Left ventricle myocardium inferior (tissue), 1 donor: ENCODE data around the gene PITPNM3. TPM values are rescaled to one million over a fixed set of nuclear protein-coding genes. Genes with fewer than 3 reads are reported as not detected.

ENCODE experiments used
- DNase-seq: peaks from one replicate; pipeline ENCODE4 v3.0.0-alpha.2; 2020
- H3K27ac ChIP-seq: fragments of 200-600 bp; replicated peaks from 2 replicates; pipeline ENCODE4 v1.8.0; 2021
- H3K27me3 ChIP-seq: fragments of 200-600 bp; 2 replicates; pipeline ENCODE4 v1.8.0; 2021; ENCODE audit warnings: low read depth
- H3K36me3 ChIP-seq: fragments of 200-600 bp; 2 replicates; pipeline ENCODE4 v1.8.0; 2021
- H3K4me1 ChIP-seq: fragments of 200-600 bp; 2 replicates; pipeline ENCODE4 v1.8.0; 2021
- H3K4me3 ChIP-seq: fragments of 200-600 bp; 2 replicates; pipeline ENCODE4 v1.8.0; 2021; ENCODE audit warnings: mild to moderate bottlenecking, moderate library complexity
- H3K9me3 ChIP-seq: fragments of 200-600 bp; replicated peaks from 2 replicates; pipeline ENCODE4 v1.8.0; 2021
- intact Hi-C: fragments of 100-400 bp; cut with micrococcal nuclease; formaldehyde crosslinking; loops from one replicate; pipeline ENCODE4 v1.11.0; 2022
- total RNA-seq: library from RNA; stranded (reverse); fragmentation: NEBNext Ultra II Directional; extraction: Animal tissue kit (Norgen Biotek cat#: 25700); gene quantifications from one replicate; pipeline ENCODE4 v1.2.1, GENCODE V29; 2021
- TF ChIP-seq, protein P1 (sequence below): fragments of 200-600 bp; IDR thresholded peaks from 2 replicates; pipeline ENCODE4 v1.8.0; 2021; ENCODE audit warnings: antibody characterized with exemption, mild to moderate bottlenecking, borderline replicate concordance
- donor health status: DM: no; HTN: yes; CAD: no; lungs with severe emphysema.

Gene PITPNM3
- total RNA-seq, 1 donor from 2014 or later = 0.36 TPM

DNA sequence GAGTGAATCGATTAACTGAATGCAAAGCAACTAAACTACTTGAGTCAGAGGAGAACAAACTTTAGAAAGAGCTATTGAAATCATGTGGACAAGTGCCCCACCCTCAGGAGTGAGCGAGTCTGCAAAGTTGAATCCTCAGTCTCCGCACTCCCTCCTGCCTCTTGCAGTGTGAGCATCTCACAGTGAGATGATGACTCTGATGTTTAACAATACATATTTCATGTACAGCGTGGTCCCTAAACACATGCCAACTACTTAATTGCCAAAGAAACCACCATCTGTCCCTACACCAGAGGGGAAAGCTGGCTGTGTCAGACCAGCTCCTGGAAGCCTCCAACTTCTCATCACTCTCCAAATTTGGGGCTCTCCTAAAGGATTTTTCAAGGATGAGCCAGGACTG is 80.9 kb downstream of the PITPNM3 start:
- DNase-seq = no peak

DNA sequence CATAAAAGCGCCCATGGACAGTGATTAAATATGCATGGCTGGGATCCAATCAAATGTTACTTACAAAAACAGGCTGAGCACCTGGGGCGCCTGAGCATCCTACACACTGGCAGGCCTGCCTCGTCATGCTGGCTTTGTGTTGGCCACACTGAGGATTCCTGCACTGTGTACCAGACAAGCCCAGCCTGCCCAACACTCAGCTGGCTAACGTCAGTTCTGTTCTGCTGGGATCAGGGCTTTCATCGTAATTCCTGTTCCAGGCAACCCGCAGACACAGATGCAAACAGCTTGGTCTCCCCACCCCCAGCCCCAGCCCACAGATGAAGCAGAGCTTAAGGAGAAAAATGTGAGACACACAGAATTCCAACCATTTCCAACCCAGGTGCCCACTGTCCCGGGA is 81.4 kb downstream of the PITPNM3 start:
- peaks cover 17% of the 10 kb centered on the region for H3K27me3 ChIP-seq
- intact Hi-C loops = no loop called here

More for the DNA sequence above, 80.9 kb downstream of the PITPNM3 start:
- H3K36me3 ChIP-seq = no peaks in the 10 kb centered on the region
- H3K9me3 ChIP-seq = no peaks in the 10 kb centered on the region
- intact Hi-C loops = no loop called here
- H3K4me3 ChIP-seq = no peak overlapping the region
- no peak overlapping the region for H3K27ac ChIP-seq
- H3K27me3 ChIP-seq = peaks cover 22% of the 10 kb centered on the region
- TF ChIP-seq, protein P1, sequence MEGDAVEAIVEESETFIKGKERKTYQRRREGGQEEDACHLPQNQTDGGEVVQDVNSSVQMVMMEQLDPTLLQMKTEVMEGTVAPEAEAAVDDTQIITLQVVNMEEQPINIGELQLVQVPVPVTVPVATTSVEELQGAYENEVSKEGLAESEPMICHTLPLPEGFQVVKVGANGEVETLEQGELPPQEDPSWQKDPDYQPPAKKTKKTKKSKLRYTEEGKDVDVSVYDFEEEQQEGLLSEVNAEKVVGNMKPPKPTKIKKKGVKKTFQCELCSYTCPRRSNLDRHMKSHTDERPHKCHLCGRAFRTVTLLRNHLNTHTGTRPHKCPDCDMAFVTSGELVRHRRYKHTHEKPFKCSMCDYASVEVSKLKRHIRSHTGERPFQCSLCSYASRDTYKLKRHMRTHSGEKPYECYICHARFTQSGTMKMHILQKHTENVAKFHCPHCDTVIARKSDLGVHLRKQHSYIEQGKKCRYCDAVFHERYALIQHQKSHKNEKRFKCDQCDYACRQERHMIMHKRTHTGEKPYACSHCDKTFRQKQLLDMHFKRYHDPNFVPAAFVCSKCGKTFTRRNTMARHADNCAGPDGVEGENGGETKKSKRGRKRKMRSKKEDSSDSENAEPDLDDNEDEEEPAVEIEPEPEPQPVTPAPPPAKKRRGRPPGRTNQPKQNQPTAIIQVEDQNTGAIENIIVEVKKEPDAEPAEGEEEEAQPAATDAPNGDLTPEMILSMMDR = no peak
- H3K4me1 ChIP-seq = no peaks in the 10 kb centered on the region

DNA sequence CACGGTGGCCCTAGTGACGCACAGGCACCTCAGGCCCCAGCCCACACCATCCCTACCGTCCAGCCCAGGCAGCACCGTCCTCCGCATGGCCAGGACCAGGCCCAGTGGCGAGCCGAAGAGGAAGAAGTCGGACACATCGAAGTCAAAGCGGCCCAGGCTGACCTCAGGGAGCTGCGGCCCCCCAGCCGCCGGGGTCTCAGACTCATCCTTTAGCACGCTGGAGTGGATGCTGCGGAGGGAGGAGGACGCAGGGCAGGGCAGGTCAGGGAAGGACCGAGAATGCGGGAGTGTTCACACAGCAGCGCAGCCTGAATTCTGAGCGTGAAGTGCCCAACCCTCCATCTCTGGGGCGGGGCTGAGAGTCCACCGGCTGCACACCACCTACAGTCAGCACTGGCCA is 82.0 kb downstream of the PITPNM3 start:
- TF ChIP-seq, protein P1 = no peak
- H3K36me3 ChIP-seq = no peaks in the 10 kb centered on the region
- no peaks in the 10 kb centered on the region for H3K9me3 ChIP-seq
- no peak overlapping the region for H3K27ac ChIP-seq
- no peak for DNase-seq
- intact Hi-C loops = no loop called here
- no peak overlapping the region for H3K4me3 ChIP-seq
- H3K4me1 ChIP-seq = no peaks in the 10 kb centered on the region
- peaks cover 12% of the 10 kb centered on the region for H3K27me3 ChIP-seq

More for the DNA sequence above, 81.4 kb downstream of the PITPNM3 start:
- Histone ChIP-seq H3K4me3 (no peak overlapping the region), H3K4me1 (no peaks in the 10 kb centered on the region), H3K36me3 (no peaks in the 10 kb centered on the region), H3K9me3 (no peaks in the 10 kb centered on the region), H3K27ac (no peak overlapping the region)
- DNase-seq = no peak
- TF ChIP-seq, protein P1 = no peak

DNA sequence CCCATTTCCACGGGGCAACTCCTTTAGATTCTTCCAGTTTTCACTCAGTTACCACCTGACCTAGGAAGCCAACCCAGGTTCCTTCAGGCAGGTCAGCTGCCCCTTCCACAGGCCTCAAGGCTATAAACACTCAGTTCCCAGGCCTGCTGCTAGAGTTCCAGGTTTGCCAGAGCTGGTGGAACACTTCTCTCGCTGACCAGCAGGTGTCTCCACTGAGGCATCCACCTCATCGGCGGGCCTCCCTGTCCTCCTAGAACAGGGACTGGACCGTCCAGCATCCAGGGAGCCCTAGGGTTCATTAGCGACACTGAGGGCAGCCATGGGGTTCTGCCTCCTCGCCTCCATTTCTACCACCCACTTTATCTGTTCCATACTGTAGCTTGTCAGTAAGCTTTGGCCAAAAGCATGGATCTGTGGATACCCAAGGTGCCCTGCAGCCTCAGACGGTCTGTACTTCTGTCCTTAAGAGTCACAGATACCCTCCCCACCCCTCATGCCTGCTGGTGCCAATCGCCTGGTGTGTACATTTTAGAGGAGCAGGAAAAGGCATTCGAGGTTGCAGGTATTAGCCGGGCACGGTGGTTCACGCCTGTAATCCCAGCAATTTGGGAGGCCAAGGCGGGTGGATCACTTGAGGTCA is 83.1 kb downstream of the PITPNM3 start:
- Histone ChIP-seq H3K27ac (no peak overlapping the region), H3K4me1 (no peaks in the 10 kb centered on the region), H3K9me3 (no peaks in the 10 kb centered on the region), H3K36me3 (no peaks in the 10 kb centered on the region), H3K27me3 (peaks cover 4% of the 10 kb centered on the region), H3K4me3 (no peak overlapping the region)
- DNase-seq = peak; percentile 68
- TF ChIP-seq, protein P1 = peak; percentile 95
- intact Hi-C loops = no loop called here

DNA sequence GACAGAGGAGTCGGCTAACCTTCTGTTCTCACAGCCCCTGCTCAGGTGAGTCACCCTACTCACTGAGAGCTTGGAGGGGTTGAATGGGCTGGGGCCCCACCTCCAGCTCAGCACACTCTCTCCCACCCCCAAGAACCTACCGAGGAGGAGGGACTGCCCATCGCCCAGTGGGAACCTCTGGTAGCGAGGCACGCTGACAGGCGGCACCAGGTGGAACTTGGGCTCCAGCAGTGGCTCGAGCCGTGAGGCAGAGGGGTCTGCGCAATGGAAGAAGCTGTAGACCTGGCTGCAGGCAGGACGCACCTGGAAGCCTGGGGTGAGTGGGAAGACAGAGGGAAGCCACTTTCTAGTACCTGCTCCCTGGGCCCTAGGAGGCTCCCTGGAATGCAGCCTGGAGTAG is 83.8 kb downstream of the PITPNM3 start:
- H3K9me3 ChIP-seq = peaks cover 5% of the 10 kb centered on the region
- no peaks in the 10 kb centered on the region for H3K27me3 ChIP-seq
- no peak overlapping the region for H3K27ac ChIP-seq
- no peaks in the 10 kb centered on the region for H3K4me1 ChIP-seq
- H3K36me3 ChIP-seq = no peaks in the 10 kb centered on the region
- intact Hi-C loops = no loop called here
- no peak overlapping the region for H3K4me3 ChIP-seq
- TF ChIP-seq, protein P1 = no peak
- DNase-seq = no peak
